Fibroblast of the conjunctiva (primary cell): ENCODE results near the gene DCD.
"Not testable (repeated sequence)": the region's sequence is repeated elsewhere in the genome, so short reads cannot be mapped to it uniquely, and the experiment has no call there.

Source experiments
- DNase-seq: peaks from one replicate; pipeline ENCODE4 v3.0.0-alpha.2; 2010; ENCODE audit warnings: low read depth

DCD gene

GRCh38 chr12:54653025-54653424, 4.9 kb upstream of the DCD start:
- no peak for DNase-seq

GRCh38 chr12:54650889-54651288, 2.7 kb upstream of the DCD start:
- no peak for DNase-seq

- DNase-seq: no peak
Measured at GRCh38 chr12:54650409-54650808, 2.2 kb upstream of the DCD start.

- no peak for DNase-seq
Measured at GRCh38 chr12:54649825-54650224, 1.7 kb upstream of the DCD start.

- DNase-seq: no peak
Measured at GRCh38 chr12:54641554-54641953, 6.6 kb downstream of the DCD start.

- no peak for DNase-seq
Measured at GRCh38 chr12:54641089-54641488, 7.1 kb downstream of the DCD start.

GRCh38 chr12:54639112-54639511, 9.1 kb downstream of the DCD start:
- not testable (repeated sequence) for DNase-seq

GRCh38 chr12:54634795-54635194, 13.4 kb downstream of the DCD start, which contains the start of gene LACRT:
LACRT (minus strand) TSS chr12:54634895; CDS start chr12:54634841, 54 bp downstream.
- no peak for DNase-seq

GRCh38 chr12:54631988-54632728, 16.0 kb downstream of the DCD start:
- DNase-seq: no peak

- no peak for DNase-seq
Measured at GRCh38 chr12:54631551-54631950, 16.6 kb downstream of the DCD start.

- no peak for DNase-seq
Measured at GRCh38 chr12:54629925-54630324, 18.2 kb downstream of the DCD start.

- no peak for DNase-seq
Measured at GRCh38 chr12:54628186-54628846, 19.8 kb downstream of the DCD start.

- DNase-seq: no peak
Measured at GRCh38 chr12:54627304-54627703, 20.9 kb downstream of the DCD start.

- DNase-seq: no peak
Measured at GRCh38 chr12:54625598-54625997, 22.6 kb downstream of the DCD start.

GRCh38 chr12:54624315-54625279, 23.6 kb downstream of the DCD start:
- DNase-seq: no peak

GRCh38 chr12:54622463-54623183, 25.5 kb downstream of the DCD start:
- DNase-seq: no peak

- DNase-seq: no peak
Measured at GRCh38 chr12:54616933-54617680, 31.1 kb downstream of the DCD start.

GRCh38 chr12:54612225-54612750, 35.9 kb downstream of the DCD start:
- no peak for DNase-seq

- DNase-seq: no peak
Measured at GRCh38 chr12:54611715-54612149, 36.4 kb downstream of the DCD start.

GRCh38 chr12:54608769-54609168, 39.4 kb downstream of the DCD start:
- no peak for DNase-seq

GRCh38 chr12:54608156-54608555, 40.0 kb downstream of the DCD start:
- DNase-seq: no peak
